NCI-H82 (cell line): ENCODE measurements around the gene STAT1.

Experiments
- DNase-seq: peaks from one replicate; lab custom pipeline; 2025; lab: John Stamatoyannopoulos, UW

STAT1 gene

DNA sequence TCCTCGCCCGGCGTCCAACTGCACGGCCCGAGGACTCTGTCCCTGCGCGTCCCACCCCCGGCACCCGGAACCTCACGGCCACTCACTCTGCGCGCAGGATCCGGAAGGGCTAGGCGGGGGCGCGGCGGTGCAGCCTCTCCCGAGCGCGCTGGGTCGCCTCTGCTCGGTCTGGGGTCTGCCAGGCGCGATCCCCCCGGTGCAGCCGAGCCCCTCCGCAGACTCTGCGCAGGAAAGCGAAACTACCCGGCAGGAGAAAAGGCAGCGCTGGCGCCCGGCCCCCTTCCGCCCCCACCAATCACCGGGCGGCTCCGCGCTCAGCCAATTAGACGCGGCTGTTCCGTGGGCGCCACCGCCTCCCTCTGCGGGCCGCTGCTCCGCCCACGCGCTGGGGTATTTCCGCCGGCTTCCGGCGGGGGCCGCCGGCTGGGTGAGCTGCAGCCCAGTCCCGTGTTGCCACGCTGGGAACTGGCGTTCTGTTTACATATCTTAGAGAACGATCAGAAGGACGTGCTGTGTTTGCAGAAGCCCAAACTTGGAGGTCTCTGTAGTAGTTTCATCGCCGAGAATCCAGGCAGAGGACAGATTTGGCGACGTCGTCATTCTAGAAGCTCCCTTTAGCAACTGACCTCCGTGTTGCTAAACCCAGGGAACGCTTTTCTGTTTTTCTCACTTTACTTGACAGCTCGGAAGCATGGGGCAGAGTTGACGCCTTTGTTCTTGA is at the start of gene STAT1:
STAT1 (minus strand) TSS at position 240 of the 721 bp plus-strand sequence. CDS start 4,168 bp downstream, outside the sequence.
- DNase-seq, result peak; percentile 93

- no peak for DNase-seq
These were observed 49.6 kb upstream of the STAT1 start for GRCh38 chr2:191063584-191063983.

DNA sequence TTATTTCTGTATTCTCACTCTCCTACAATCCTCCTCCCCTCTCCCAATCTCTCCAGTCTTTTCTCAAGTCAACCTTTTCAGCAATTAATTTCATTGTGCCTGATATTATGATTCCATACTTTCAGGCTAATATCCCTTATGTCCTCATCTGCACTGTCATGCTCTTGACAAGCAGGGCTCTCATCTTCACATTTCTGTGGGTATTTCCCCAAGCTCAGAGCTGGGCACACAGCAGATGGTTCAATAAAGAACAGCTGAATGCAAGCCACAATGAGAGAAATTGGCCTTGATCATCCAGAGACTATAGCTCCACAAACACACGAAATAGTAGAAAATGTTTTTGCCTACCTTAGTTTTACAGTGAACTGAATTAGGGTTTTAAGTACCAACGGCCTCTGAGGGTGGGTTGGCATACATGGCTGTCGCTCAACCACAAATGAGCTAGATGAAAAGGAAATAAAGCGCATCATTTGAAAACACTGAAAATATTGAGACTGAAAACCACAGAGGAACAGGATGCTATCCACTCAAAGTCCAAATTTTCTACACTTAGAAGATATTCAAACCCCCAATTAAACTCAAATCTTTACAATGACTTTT is 47.5 kb upstream of the STAT1 start:
- DNase-seq, result no peak

DNA sequence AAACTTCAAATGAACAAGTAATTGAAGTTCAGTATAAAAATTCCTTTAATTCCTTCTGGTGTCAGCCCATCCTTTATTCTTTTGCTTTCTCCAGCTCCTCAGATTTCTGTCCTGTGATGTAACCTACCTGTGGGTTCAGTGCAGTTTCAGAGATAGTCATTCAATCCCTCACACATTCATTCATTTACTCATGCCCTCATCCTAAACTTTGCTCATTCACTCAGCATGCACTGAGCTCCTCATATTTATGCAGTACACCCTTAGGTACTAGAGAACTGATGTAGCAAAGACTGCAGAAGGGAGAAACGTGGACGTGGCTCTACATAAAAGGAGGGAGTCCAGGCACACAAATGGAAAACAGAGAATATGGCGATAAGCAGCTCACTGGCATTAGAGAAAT is 45.3 kb upstream of the STAT1 start:
- no peak for DNase-seq

- no peak for DNase-seq
These were observed 42.3 kb upstream of the STAT1 start for GRCh38 chr2:191056228-191056627.

- no peak for DNase-seq
These were observed 39.3 kb upstream of the STAT1 start for GRCh38 chr2:191053256-191053655.

- peak; percentile 64 for DNase-seq
These were observed 38.1 kb upstream of the STAT1 start for GRCh38 chr2:191051825-191052778.

DNA sequence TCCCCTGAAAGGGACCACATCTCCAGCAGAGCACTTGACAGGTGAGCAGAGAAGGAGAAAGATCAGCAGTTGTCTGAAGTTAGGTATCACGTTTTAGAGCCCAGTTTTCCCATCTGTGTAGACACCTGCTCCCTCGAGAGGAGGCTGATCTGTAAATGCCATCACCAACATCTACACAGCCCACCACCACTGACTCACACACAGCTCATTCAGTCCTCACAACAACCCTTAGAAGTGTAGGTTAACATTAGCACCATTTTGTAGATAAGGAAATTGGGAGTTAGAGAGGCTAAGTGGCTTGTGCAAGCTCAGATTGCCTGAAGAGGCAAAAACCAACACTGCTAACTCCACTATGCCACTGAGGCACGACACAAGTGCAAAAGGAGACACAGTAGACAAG is 37.2 kb upstream of the STAT1 start:
- DNase-seq, result no peak

- DNase-seq, result no peak
These were observed 36.6 kb upstream of the STAT1 start for GRCh38 chr2:191050640-191050987.

DNA sequence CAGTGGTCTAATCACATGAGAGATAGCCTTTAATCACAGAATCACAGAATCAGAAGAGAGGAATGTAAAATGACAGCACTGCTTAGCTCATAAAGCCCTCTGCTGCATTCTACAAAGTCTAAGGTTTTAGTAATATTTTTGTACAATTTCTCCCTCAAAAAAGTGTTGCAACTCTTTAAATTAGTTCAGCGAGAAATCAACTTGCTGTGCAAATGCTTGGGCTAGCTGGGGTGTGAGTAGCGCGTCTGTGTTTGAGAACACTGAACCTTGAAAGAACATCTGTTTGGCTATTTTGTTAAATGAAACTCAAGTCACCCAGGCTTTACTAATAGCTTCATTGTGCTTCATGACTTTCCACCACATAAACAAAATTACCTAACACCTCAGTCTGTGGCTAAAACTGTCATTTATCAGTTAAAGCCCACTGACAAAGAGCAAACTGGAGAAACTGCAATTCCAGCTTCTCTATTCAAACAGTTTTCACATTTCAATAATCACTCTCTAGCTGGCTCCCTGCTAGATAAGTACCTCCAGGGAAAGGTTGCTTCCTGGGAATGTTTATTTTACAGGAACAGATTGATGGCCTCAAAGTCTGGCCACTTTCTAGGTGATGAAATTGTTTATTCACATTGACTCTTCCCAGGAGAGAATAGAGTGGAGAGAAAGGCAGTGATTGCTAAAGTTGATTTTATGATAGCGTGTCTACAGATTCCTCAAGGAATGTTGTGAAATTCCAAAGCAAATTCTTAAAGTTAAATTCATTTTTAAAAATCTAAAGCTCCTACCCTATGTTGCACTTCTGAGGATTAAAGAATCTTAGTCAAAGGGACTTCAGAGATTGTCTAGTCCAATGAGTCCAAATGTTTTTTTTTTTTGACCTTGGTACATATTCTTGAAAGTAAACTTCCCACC is 36.0 kb upstream of the STAT1 start:
- no peak for DNase-seq

DNA sequence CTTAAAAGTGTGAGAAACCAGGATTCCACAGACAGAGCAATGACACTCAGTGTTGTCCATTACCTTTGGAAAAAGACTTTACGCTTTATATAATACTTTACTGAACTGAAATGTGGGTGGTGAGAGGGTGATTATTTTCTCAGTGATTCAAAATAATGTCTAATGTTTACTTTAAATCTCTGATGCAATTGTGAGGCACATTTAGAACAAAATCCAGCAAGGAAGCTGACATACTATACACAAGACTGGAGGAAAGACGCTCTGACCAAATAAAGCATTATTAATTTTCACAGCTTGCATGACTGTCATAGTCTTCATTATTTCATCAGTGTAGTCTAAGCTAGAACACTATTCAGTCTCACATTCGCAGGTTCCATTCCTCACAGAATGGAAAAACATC is 34.1 kb upstream of the STAT1 start:
- DNase-seq, result no peak

- no peak for DNase-seq
These were observed 31.2 kb upstream of the STAT1 start for GRCh38 chr2:191045141-191045540.

DNA sequence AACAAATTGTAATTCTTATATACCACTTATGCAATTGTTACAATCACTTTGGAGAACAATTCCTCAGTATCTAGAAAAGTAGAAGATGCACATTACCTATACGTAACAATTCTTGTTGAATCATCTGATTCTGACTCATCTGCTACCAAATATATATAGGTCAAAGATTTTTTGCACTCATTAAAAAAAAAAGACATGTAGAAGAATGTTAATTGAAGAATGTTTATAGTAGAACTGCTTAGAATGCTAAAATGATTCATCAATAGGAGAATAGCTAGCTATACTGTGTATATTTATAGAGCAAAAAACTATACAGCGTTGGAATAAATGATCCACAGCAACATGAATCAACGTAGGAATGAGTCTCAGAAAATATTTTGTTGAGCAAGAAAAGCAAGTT is 29.5 kb upstream of the STAT1 start:
- no peak for DNase-seq

GRCh38 chr2:191041418-191042161 is 27.6 kb upstream of the STAT1 start:
- no peak for DNase-seq

GRCh38 chr2:191039616-191040015 is 25.6 kb upstream of the STAT1 start:
- DNase-seq, result no peak

DNA sequence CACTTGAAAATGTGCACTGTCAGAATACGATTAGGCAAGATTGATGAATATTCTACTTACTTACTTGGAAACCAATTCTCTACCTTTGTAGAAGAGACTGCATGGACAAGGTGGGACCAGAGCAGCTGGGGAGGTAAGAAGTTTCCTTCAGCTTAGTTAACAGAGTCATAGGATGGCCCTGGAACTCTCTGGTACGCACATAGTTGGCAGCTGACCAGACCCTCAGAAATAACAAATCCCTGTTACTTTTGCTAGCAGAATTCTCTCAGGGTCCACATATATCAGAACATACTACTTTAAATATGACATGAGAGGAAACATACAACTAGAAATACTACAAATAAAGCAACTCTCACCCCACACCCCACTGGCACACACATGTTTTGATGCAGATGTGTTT is 24.8 kb upstream of the STAT1 start:
- DNase-seq, result no peak

GRCh38 chr2:191038241-191038725 is 24.3 kb upstream of the STAT1 start:
- DNase-seq, result no peak

DNA sequence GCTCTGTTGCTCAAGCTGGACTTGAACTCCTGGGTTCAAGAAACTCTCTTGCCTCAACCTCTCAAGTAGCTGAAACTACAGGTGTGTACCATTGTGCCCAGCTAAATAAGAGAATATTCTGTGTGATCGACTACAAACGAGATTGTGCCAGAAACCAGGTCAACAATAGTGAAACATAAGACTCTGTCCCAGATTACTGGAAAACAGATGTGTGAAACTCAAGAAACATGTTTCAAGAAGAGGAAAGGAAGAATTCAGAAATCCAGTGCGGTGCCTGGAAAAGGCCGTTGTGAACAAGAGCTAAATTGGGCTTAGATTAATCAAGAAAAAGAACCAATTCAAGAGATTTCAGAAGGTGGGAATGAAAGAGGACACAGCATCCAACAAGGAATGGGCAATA is 23.4 kb upstream of the STAT1 start:
- DNase-seq, result no peak

DNA sequence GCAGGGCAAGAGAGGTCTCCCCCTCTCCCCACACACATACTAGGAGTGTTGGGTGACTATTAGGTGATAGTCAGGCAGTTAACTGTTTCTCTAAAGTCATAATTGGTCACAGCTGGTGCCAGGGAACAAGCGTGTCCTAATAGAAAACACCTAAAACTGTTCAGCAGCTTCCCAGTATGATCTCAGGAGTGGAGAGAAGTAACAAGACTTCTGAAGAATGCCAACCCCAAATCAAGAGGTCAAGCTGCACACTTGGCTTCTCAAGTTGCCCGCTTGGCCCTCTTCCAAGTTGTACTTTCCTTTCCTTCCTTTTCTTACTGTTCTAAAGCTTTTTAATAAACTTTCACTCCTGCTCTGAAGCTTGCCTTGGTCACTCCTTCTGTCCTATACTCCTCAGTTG is 22.4 kb upstream of the STAT1 start:
- no peak for DNase-seq

- no peak for DNase-seq
These were observed 18.8 kb upstream of the STAT1 start for GRCh38 chr2:191032588-191033429.
